ENCODE results near the gene KRT76.

KRT76 gene

GRCh38 chr12:52724384-52724783 is 52.8 kb downstream of the KRT76 start:
- no peak for DNase-seq

- no peak for DNase-seq
Observed at GRCh38 chr12:52722680-52723079, 54.5 kb downstream of the KRT76 start.

DNA sequence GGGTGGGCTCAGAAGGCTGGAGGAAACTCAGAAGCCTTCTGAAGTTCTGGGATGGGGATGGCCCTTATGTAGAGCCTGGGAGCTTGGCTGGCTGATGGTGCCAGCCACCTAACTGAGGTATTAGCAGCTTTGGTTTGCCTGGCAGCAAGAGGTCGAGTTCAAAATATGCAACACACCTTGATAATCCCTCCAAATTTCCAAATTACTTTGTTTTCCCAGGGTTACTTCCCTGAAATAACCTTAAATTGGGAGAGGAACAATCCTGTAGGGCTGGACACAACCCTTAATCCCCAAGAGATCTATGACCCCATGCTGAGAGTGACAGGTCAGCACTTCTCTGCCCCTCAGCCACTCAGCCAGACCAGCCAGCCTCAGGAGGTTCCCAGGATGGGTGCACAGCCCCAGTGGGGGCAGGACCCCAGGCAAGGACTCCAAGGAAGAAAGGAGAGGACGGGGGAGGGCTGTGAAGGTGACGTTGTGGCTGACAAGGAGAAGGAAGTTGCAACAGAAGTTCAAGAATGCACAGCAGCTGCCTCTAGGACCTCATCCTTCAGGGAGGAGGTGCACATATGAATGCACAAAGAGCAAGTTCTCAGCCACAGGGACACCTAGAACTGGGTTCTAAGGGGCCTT is 55.2 kb downstream of the KRT76 start:
- no peak for DNase-seq

DNA sequence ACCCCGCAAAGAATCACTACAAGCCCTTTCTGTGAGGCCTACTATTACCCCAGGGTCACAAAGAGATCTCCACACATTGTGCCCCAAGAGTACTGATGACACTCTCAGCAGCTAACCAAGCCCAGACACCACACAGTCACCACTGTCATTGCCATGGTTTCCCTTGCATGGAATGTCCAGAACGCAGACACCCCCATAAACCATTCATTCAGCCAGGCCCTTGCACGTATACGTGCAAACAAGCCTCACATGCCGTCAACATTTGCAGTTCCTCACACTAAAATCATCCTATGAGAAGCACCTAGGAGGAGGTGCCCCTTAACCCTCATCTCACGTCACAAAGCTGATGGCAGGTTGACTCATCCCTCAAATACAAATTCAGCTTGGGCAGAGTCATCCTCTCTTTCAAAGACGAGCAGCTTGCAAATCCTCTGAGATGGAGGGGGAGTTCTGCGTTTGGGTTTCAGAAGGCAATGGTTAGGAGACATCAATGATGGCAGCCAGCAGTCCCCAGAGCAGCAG is 56.7 kb downstream of the KRT76 start:
- no peak for DNase-seq
